CD14-positive monocyte (primary cell): ENCODE data around the gene SH3PXD2A. TPM values are rescaled to one million over a fixed set of nuclear protein-coding genes. Genes with fewer than 3 reads are reported as not detected.

ENCODE experiments used
- DNase-seq, 3 donors: peaks; one replicate each; pipeline ENCODE4 v3.0.0-alpha.2; 2011 to 2022
- H2AFZ ChIP-seq: 2 replicates; pipeline ENCODE4 v1.6.0; 2012; ENCODE audit warnings: mild to moderate bottlenecking, low read depth, low read length, inconsistent platforms; ENCODE audit not compliant: insufficient read depth, poor library complexity, severe bottlenecking
- H3K27ac ChIP-seq, 2 donors: 1 replicate in 1 of 2; 2 replicates in 1 of 2; pipeline ENCODE4 v1.5.1; 2012 to 2013; ENCODE audit warnings: low read length in 2 of 2, control low read depth in 1 of 2, inconsistent platforms in 1 of 2, low read depth in 1 of 2, mild to moderate bottlenecking in 1 of 2
- H3K27me3 ChIP-seq, 2 donors: one replicate each; pipeline versions ENCODE4 v1.6.0 to v1.6.1; 2011 to 2013; ENCODE audit warnings: low read length in 2 of 2; ENCODE audit not compliant: control insufficient read depth in 2 of 2, insufficient read depth in 2 of 2
- H3K36me3 ChIP-seq, 2 donors: replicated peaks in 1 of 2; 1 replicate in 1 of 2; 2 replicates in 1 of 2; pipeline versions ENCODE4 v1.5.1 to v1.6.1; 2012 to 2013; ENCODE audit warnings: low read length in 2 of 2, control low read depth in 1 of 2, inconsistent platforms in 1 of 2, mild to moderate bottlenecking in 1 of 2; ENCODE audit not compliant: insufficient read depth in 2 of 2, control insufficient read depth in 1 of 2
- H3K4me1 ChIP-seq, 2 donors: 1 replicate in 1 of 2; 2 replicates in 1 of 2; pipeline versions ENCODE4 v1.5.1 to v1.6.1; 2012 to 2013; ENCODE audit warnings: low read length in 2 of 2, control low read depth in 1 of 2, inconsistent platforms in 1 of 2, mild to moderate bottlenecking in 1 of 2, moderate library complexity in 1 of 2; ENCODE audit not compliant: insufficient read depth in 2 of 2, control insufficient read depth in 1 of 2
- H3K4me2 ChIP-seq: replicated peaks from 2 replicates; pipeline ENCODE3; 2012; ENCODE audit warnings: low read length, moderate library complexity, mild to moderate bottlenecking; ENCODE audit not compliant: poor library complexity, severe bottlenecking; ENCODE audit errors: extremely low read depth
- H3K4me3 ChIP-seq, 3 experiments: fragments of 200-600 bp in 1 of 3; sonication (generic) in 1 of 3; replicated peaks in 1 of 3; 1 replicate in 2 of 3; 2 replicates in 1 of 3; pipeline ENCODE4 v1.5.1; 2011 to 2013; ENCODE audit warnings: low read length in 3 of 3, mild to moderate bottlenecking in 3 of 3, control low read depth in 2 of 3, low read depth in 2 of 3, inconsistent platforms in 1 of 3, moderate library complexity in 1 of 3
- H3K79me2 ChIP-seq: 2 replicates; pipeline ENCODE4 v1.6.0; 2012; ENCODE audit warnings: mild to moderate bottlenecking, control low read depth, inconsistent platforms, low read length, moderate library complexity; ENCODE audit not compliant: insufficient read depth
- H3K9ac ChIP-seq: 2 replicates; pipeline ENCODE4 v1.6.0; 2017; ENCODE audit warnings: low read length, mild to moderate bottlenecking; ENCODE audit not compliant: insufficient read depth, poor library complexity, severe bottlenecking
- H3K9me3 ChIP-seq, 2 donors: replicated peaks in 1 of 2; 1 replicate in 1 of 2; 2 replicates in 1 of 2; pipeline versions ENCODE4 v1.5.1 to v1.6.1; 2012 to 2013; ENCODE audit warnings: low read length in 2 of 2, control low read depth in 1 of 2; ENCODE audit not compliant: control insufficient read depth in 1 of 2, insufficient read depth in 1 of 2
- H4K20me1 ChIP-seq: 2 replicates; pipeline ENCODE4 v1.6.0; 2012; ENCODE audit warnings: mild to moderate bottlenecking, low read length, control low read depth, moderate library complexity; ENCODE audit not compliant: insufficient read depth
- H3K27ac Mint-ChIP-seq, 7 donors: one replicate each; pipeline ENCODE4 v1.8.0; 2020; ENCODE audit warnings: mild to moderate bottlenecking in 7 of 7, mixed read lengths in 7 of 7, moderate library complexity in 6 of 7, inconsistent platforms in 2 of 7
- H3K27me3 Mint-ChIP-seq, 3 donors: one replicate each; pipeline ENCODE4 v1.8.0; 2021 to 2022; ENCODE audit warnings: low read depth in 3 of 3, mild to moderate bottlenecking in 3 of 3, mixed read lengths in 3 of 3, moderate library complexity in 3 of 3, inconsistent platforms in 1 of 3
- H3K36me3 Mint-ChIP-seq, 2 donors: one replicate each; pipeline ENCODE4 v1.8.0; 2020; ENCODE audit warnings: mixed read lengths in 2 of 2, inconsistent platforms in 1 of 2, mild to moderate bottlenecking in 1 of 2
- H3K4me1 Mint-ChIP-seq: one replicate; pipeline ENCODE4 v1.8.0; 2020; ENCODE audit warnings: mild to moderate bottlenecking, mixed read lengths
- H3K4me3 Mint-ChIP-seq, 2 donors: one replicate each; pipeline ENCODE4 v1.8.0; 2020; ENCODE audit warnings: mild to moderate bottlenecking in 2 of 2, mixed read lengths in 2 of 2, moderate library complexity in 1 of 2
- H3K9me3 Mint-ChIP-seq, 7 donors: one replicate each; pipeline ENCODE4 v1.8.0; 2020 to 2022; ENCODE audit warnings: mixed read lengths in 7 of 7, mild to moderate bottlenecking in 6 of 7, moderate library complexity in 6 of 7, inconsistent platforms in 2 of 7
- WGBS: methylation state at CpG from one replicate; pipeline ENCODE4 v1.1.5; 2013; ENCODE audit warnings: missing lambda C conversion rate; ENCODE audit not compliant: insufficient coverage; 5-methylcytosine and 5-hydroxymethylcytosine counted together
- intact Hi-C, 2 donors: fragments of 100-400 bp; cut with micrococcal nuclease; formaldehyde crosslinking; loops; one replicate each; pipeline versions ENCODE4 v1.15.0 to v1.15.1; 2023
- polyA plus RNA-seq, 3 donors: library from polyadenylated mRNA; depleted of rRNA in 1 of 3; unstranded in 2 of 3; stranded (reverse) in 1 of 3; fragments of 300-500 nt in 2 of 3; fragments of >200 nt in 1 of 3; fragmentation: Illumina TruSeq in 2 of 3; gene quantifications; 1 replicate in 2 of 3; 2 replicates in 1 of 3; pipeline ENCODE4 v1.2.3, GENCODE V29; 2012 to 2021
- TF ChIP-seq, protein P1 (sequence below): fragments of 200-600 bp; IDR thresholded peaks from one replicate; pipeline ENCODE4 v1.8.0; 2022; ENCODE audit warnings: antibody characterized with exemption, mild to moderate bottlenecking

The SH3PXD2A gene
- polyA plus RNA-seq, 3 donors: 0.01 to 0.76 (median 0.05) TPM

DNA sequence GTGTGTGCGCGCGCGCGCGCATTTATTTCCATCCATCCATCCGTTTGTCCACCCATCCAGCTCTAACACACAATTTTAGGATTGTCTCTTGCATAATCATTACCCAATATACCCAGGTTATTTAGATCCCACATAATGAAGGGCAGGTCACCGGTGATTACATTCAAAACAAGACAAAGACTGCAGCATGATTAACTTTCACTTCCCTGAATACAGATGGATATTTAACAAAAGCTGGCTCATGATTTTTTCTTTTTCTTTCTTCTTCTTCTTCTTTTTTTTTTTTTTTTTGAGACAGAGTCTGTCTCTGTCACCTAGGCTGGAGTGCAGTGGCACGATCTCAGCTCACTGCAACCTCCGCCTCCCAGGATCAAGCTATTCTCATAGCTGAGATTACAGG, 86.2 kb downstream of the SH3PXD2A start:
- Histone ChIP-seq H3K4me1 (peaks cover 15 to 19% of the 10 kb centered on the region in 2 donors), H3K4me2 (no peak overlapping the region), H3K9ac (no peak overlapping the region), H3K27me3 (peaks cover 0 to 5% of the 10 kb centered on the region in 2 donors), H3K79me2 (no peaks in the 10 kb centered on the region), H3K9me3 (no peaks in the 10 kb centered on the region), H3K27ac (no peak overlapping the region), H3K4me3 (no peak overlapping the region), H4K20me1 (no peaks in the 10 kb centered on the region), H3K36me3 (no peaks in the 10 kb centered on the region), H2AFZ (no peak overlapping the region)
- DNase-seq: no peak
- intact Hi-C loops: no loop called here
- Mint-ChIP-seq H3K36me3 (no peaks in the 10 kb centered on the region), H3K27ac (peak overlapping the region in 2 of 7 donors; percentile 8 to 45), H3K4me3 (no peak overlapping the region), H3K4me1 (peaks cover 43% of the 10 kb centered on the region), H3K9me3 (peaks cover 0 to 3% (median 0%) of the 10 kb centered on the region in 7 donors), H3K27me3 (peaks cover 15 to 19% (median 18%) of the 10 kb centered on the region in 3 donors)
- TF ChIP-seq, protein P1, sequence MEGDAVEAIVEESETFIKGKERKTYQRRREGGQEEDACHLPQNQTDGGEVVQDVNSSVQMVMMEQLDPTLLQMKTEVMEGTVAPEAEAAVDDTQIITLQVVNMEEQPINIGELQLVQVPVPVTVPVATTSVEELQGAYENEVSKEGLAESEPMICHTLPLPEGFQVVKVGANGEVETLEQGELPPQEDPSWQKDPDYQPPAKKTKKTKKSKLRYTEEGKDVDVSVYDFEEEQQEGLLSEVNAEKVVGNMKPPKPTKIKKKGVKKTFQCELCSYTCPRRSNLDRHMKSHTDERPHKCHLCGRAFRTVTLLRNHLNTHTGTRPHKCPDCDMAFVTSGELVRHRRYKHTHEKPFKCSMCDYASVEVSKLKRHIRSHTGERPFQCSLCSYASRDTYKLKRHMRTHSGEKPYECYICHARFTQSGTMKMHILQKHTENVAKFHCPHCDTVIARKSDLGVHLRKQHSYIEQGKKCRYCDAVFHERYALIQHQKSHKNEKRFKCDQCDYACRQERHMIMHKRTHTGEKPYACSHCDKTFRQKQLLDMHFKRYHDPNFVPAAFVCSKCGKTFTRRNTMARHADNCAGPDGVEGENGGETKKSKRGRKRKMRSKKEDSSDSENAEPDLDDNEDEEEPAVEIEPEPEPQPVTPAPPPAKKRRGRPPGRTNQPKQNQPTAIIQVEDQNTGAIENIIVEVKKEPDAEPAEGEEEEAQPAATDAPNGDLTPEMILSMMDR: no peak
- WGBS: 70% methylated on average over 2 of the region's 10 CpGs

- no peaks in the 10 kb centered on the region for H3K36me3 Mint-ChIP-seq
- no peaks in the 10 kb centered on the region for H3K36me3 ChIP-seq
- peaks cover 15 to 21% (median 18%) of the 10 kb centered on the region in 3 donors for H3K27me3 Mint-ChIP-seq
- peaks cover 0 to 3% (median 0%) of the 10 kb centered on the region in 7 donors for H3K9me3 Mint-ChIP-seq
- H3K4me1 Mint-ChIP-seq: peaks cover 52% of the 10 kb centered on the region
- TF ChIP-seq, protein P1: no peak
- no peak for DNase-seq
- H3K4me2 ChIP-seq: no peak overlapping the region
- 74% methylated on average over 10 of the region's 11 CpGs for WGBS
- H3K4me3 Mint-ChIP-seq: no peak overlapping the region
- H3K4me1 ChIP-seq: peaks cover 23 to 28% of the 10 kb centered on the region in 2 donors
- H2AFZ ChIP-seq: no peak overlapping the region
- H4K20me1 ChIP-seq: no peaks in the 10 kb centered on the region
- H3K9me3 ChIP-seq: no peaks in the 10 kb centered on the region
- peak overlapping the region in 2 of 7 donors; percentile 5 to 68 for H3K27ac Mint-ChIP-seq
- H3K4me3 ChIP-seq: no peak overlapping the region
- H3K27ac ChIP-seq: no peak overlapping the region
- H3K27me3 ChIP-seq: peaks cover 0 to 5% of the 10 kb centered on the region in 2 donors
- intact Hi-C loops: no loop called here
- no peaks in the 10 kb centered on the region for H3K79me2 ChIP-seq
- no peak overlapping the region for H3K9ac ChIP-seq
Measured at GRCh38 chr10:103768345-103768744, 87.0 kb downstream of the SH3PXD2A start.
